GM12878 (cell line): Measurements from ENCODE around the gene TUB.

Experiments
- EP300 ChIP-seq, 2 experiments: fragments of 150-350 bp in 1 of 2; IDR thresholded peaks; 2 replicates each; pipeline ENCODE4 v1.6.1; 2011 to 2012; ENCODE audit warnings: low read depth in 2 of 2, low read length in 2 of 2, borderline replicate concordance in 1 of 2, improper control_type of control experiment in 1 of 2, inconsistent platforms in 1 of 2; ENCODE audit not compliant: control insufficient read depth in 1 of 2
- ETV6 ChIP-seq, 2 experiments: fragments of 450-650 bp in 1 of 2; IDR thresholded peaks in 1 of 2; conservative IDR thresholded peaks in 1 of 2; 2 replicates each; pipeline ENCODE4 v1.6.1; 2014; ENCODE audit warnings: antibody characterized with exemption in 1 of 2, borderline replicate concordance in 1 of 2, low read depth in 1 of 2, mild to moderate bottlenecking in 1 of 2, moderate library complexity in 1 of 2
- PRDM15 ChIP-seq: fragments of 450-650 bp; formaldehyde crosslinking; IDR thresholded peaks from 2 replicates; pipeline ENCODE4 v1.4.0; 2020; ENCODE audit warnings: mild to moderate bottlenecking, moderate library complexity

- TF ChIP-seq EP300 (IDR thresholded peaks at IDR 0.05; ENCODE audit: borderline replicate concordance in 1 of 2, control insufficient read depth in 1 of 2, low read depth in 2 of 2, low read length in 2 of 2) (no peak), ETV6 (conservative IDR thresholded peaks at IDR 0.05 in 1 of 2, IDR thresholded peaks at IDR 0.05 in 1 of 2; ENCODE audit: borderline replicate concordance in 1 of 2, low read depth in 1 of 2) (no peak), PRDM15 (no peak)
Observed at GRCh38 chr11:8039530-8040260, 41.3 kb upstream of the TUB start.
